Effector CD4-positive, alpha-beta T cell (primary cell): Measurements from ENCODE around the gene CREB5.

Source experiments
- DNase-seq: peaks from one replicate; pipeline ENCODE4 v3.0.0-alpha.2; 2020

Gene CREB5

DNA sequence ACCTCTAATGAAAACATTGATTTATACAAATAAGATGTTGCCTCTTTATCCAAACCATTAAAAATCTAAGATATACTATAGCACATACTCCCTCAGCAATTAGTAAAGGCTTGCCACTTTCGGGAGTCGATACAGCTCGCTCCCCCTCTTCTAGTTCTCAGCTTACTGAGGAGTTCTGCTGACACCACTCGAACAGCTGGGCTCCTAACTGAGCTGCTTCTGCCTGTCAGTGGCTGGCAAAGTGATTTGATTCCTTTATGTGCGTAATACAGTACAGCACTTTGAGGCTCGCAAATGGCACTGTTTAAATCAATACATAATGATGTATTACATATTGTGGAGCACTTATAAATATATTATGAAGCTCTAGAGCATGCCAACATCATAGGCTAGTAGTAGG is 241.8 kb downstream of the CREB5 start:
- no peak for DNase-seq

DNA sequence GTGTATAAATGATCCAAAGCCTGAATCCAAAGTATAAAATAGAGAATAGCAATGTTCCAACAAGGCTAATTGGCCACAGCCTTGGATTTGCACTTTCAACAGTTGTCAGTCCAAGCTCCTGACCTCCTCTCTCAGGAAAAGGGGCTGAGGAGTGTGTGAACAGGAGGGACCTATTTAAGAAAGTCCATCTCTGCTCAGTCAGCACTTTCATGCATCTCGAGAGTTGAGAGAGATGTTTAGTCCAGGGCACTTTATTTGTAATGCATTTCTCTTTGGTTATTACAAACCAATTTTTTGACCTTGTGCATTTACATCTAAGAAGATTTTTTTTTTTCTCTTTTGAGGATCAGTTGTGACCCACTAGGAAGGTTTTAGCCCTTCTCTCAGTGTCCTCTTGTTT is 244.2 kb downstream of the CREB5 start:
- no peak for DNase-seq

- no peak for DNase-seq
Measured at GRCh38 chr7:28658381-28658780, 246.1 kb downstream of the CREB5 start.

DNA sequence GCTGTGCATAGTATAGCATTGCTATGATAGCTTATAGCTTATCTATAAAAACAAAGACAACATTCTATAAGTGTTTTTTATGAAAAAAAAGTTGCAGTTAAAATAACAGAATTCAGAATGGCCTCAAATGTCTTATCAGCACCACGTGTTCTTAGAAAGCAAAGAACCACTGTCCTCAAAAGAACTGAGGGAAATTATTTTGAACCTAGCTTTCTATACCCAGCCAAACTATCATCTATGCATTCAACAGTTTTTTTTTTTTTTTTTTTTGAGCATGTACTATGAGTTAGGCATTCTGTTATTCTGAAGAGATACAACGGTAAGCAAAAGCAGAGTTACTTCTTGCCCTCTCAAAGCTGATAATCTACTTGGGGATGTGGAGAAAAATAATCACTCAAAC is 247.8 kb downstream of the CREB5 start:
- no peak for DNase-seq

GRCh38 chr7:28661826-28662595 is 249.7 kb downstream of the CREB5 start:
- no peak for DNase-seq

GRCh38 chr7:28666154-28666553 is 253.8 kb downstream of the CREB5 start:
- no peak for DNase-seq

GRCh38 chr7:28668085-28668484 is 255.8 kb downstream of the CREB5 start:
- no peak for DNase-seq

DNA sequence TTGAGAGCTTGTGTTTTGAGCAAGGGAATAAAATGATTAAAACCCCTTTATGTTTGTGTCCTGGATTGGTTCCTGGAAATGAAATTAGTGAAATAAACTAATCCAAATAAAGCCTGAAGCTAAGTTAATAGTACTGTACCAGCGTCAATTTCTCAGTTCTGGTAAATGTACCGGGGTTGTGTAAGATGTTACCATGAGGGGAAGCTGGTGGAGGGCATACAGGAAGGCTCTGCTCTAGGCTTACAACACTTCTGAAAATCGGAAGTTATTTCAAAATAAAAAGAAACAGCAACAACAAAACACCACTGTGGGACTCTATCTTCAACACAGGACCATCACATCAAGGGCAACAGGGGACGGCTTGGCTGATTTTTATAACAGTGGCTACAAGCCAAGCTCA is 257.0 kb downstream of the CREB5 start:
- no peak for DNase-seq

DNA sequence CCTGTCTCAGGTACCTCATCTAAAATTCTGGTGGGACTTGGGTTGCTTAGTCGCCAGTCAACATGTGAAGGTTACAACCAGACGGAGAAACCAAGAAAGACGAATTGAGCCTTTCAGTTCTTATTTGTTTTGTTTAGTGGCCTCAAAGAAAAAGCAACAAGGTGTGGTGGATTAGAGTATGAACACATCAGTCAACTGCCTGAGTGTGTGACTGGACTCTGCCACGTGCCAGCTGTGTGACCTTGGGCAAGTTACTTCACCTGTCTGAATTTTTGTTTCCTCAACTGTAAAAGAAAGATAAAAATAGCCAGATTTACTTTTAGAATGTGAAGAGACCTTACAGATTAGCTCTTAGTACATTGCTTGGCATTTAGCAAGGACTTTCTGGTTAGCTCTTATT is 259.2 kb downstream of the CREB5 start:
- DNase-seq, result no peak

- DNase-seq, result no peak
Measured at GRCh38 chr7:28672397-28672797, 260.1 kb downstream of the CREB5 start.

DNA sequence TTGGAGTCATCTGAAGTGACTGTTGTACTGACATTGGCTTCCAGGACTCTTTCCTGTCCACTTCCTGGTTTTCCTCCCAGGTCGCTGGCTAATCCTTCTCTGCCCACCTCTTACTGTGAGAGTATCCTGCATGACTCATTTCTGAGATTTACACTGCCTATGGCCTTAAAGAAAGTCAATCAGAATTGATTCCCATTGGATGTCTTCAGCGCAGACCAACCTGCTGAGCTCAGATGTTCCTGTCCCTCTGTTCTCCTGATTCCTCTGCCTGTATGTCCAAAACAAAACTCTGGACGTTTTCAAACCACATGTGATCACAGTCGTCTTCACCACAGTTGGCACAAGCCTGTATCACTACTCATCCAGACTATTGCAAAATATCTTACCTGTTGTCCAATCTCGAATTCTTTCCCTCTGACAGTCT is 262.1 kb downstream of the CREB5 start:
- DNase-seq, result no peak

DNA sequence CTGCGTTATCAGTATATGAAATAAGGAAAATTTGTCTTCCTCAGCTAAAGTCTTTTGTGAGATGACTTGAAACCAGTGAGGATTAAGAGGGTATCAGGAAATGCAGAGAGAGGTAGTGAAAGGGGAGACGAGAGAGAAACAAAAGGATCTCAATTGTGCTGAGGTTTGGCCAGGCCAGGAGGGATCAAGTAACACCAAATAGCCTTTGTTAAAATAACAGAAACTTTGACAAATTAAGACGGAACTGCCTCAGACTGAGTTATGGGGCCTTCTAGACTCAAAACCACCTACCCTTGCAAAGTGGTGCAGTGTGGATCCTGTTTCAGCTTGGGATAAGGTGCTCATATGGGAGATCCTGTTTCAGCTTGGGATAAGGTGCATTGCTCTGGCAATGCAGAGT is 263.1 kb downstream of the CREB5 start:
- no peak for DNase-seq

- DNase-seq, result no peak
Measured at GRCh38 chr7:28677668-28678067, 265.4 kb downstream of the CREB5 start.

GRCh38 chr7:28678431-28678965 is 266.2 kb downstream of the CREB5 start:
- no peak for DNase-seq

- no peak for DNase-seq
Measured at GRCh38 chr7:28681693-28682310, 269.5 kb downstream of the CREB5 start.

- DNase-seq, result no peak
Measured at GRCh38 chr7:28682801-28683200, 270.5 kb downstream of the CREB5 start.

DNA sequence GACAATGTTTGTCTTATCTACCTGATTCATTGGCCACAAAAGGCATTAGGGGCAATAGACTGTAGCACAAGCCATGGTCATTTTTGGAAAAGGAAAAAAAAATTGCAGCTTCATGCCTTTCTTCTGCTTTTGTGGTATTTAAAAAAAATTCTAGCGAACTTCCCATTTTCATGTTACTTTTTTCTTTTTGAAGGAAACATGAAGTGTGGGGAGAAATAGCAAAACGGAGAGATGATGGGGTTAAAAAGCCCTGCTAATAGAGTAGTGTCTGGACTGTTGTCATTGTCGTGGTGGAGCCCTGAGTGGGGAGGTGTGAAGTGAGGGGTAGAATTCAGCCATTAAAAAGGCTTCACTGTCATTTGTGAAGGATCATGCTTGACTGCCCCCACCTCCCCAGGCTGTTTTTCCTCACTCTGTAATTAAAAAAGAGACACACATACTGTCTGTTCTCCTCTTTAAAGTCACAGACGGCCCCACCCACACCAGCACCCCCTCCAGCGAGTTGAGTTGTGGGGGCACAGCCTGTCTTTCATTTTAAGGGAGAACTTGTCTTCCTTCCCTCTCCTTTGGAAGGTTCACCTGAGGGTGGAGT is 272.4 kb downstream of the CREB5 start:
- no peak for DNase-seq

DNA sequence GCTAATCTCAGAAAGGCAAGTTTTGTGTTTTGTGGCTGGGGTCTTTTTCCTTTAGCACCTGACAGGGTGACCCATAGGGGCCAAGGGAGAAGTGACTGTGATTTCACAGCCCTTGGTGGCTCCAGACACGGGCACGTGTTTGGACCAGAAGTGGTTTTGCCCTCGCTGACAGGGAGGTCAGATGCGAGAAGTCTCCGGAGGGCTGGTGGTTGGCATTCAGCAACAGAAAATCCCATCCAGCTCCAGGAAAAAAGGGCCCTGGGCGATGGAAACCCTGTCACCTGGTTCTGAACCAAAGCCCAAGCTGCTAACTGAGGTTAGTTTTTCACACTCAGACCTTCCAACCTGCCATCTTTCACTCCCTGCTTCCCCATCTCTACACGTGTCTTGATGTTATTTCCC is 272.9 kb downstream of the CREB5 start:
- DNase-seq, result no peak

- no peak for DNase-seq
Measured at GRCh38 chr7:28685644-28686417, 273.5 kb downstream of the CREB5 start.

GRCh38 chr7:28686418-28686800 is 274.1 kb downstream of the CREB5 start:
- no peak for DNase-seq

GRCh38 chr7:28687537-28687936 is 275.2 kb downstream of the CREB5 start:
- no peak for DNase-seq

DNA sequence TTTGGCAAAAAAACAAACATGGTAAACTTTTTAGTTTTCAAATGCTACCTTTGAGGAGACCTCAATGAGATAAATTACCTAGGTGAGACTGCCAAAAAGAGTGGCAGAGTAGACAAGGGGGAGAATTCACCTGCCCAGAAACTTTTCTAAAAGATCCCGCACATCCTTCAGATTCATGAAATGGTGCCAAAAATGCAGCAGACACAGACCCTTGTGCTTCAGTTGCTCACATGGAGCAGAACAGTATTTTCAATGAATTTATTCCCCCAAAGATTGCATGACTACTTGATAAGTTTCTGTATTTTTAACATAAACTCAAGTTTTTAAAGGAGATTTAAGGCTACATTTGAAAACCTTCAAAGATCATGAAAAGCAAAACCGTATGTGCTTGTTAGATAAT is 275.9 kb downstream of the CREB5 start:
- no peak for DNase-seq

DNA sequence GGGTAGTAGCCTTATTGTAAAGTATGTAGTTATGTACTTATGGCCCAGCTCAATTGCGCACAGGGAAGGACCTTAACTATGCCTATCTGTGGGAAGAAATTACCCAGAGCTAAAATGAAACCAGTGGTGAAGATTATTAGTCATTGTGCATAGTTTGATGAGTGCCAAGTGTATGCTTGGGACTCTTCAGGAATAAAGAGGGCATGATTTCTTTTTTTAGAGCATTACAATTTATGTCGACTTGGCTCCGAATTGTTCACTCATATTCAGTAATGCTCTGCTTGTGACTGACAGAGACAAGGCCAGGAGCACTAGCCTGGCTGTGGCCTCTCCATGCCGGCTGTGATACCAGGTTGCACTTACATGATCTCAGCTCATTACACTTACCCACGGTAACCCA is 276.3 kb downstream of the CREB5 start:
- no peak for DNase-seq
